GM13976 (cell line): Measurements from ENCODE around the gene VENTX.

Experiments used
- DNase-seq: peaks from one replicate; pipeline ENCODE4 v3.0.0; 2012; ENCODE audit warnings: low spot score
- in situ Hi-C: fragments of 300-500 bp; cut with MboI; formaldehyde crosslinking; loops from one replicate; pipeline ENCODE4 v1.12.0; 2022; ENCODE audit warnings: low sequenced_read_pairs, mixed read lengths, inconsistent platforms; ENCODE audit not compliant: unreplicated experiment
- TF ChIP-seq, protein P1 (sequence below): IDR thresholded peaks from 2 replicates; pipeline ENCODE4 v1.5.1; 2012; ENCODE audit warnings: borderline replicate concordance, mild to moderate bottlenecking; ENCODE audit not compliant: insufficient read depth; ENCODE audit errors: extremely low read depth, missing control alignments, control extremely low read depth

VENTX gene

GRCh38 chr10:133214468-133215410 is 22.9 kb upstream of the VENTX start:
- no peak for DNase-seq
- in situ Hi-C loops = no loop called here
- TF ChIP-seq, protein P1, sequence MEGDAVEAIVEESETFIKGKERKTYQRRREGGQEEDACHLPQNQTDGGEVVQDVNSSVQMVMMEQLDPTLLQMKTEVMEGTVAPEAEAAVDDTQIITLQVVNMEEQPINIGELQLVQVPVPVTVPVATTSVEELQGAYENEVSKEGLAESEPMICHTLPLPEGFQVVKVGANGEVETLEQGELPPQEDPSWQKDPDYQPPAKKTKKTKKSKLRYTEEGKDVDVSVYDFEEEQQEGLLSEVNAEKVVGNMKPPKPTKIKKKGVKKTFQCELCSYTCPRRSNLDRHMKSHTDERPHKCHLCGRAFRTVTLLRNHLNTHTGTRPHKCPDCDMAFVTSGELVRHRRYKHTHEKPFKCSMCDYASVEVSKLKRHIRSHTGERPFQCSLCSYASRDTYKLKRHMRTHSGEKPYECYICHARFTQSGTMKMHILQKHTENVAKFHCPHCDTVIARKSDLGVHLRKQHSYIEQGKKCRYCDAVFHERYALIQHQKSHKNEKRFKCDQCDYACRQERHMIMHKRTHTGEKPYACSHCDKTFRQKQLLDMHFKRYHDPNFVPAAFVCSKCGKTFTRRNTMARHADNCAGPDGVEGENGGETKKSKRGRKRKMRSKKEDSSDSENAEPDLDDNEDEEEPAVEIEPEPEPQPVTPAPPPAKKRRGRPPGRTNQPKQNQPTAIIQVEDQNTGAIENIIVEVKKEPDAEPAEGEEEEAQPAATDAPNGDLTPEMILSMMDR = no peak

- in situ Hi-C loops = no loop called here
- TF ChIP-seq, protein P1 = no peak
Observed at GRCh38 chr10:133215586-133215985, 22.1 kb upstream of the VENTX start.

DNA sequence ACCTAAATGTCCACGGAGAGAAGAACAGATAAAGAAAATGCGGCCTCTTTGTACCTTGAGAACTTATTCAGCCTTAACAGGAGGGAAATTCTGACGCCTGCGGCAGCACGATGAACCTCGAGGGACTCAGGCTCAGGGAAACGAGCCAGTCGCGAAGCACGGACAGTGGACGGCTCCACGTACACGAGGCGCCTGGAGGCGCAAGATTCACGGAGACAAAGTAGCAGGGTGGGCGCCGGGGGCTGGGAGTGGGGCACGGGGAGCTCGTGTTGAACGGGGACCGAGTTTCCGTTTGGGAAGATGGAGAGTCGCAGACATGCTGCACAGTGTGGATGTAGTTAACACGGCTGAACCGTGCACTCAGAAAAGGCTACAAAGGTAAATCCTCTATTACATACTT is 20.9 kb upstream of the VENTX start:
- DNase-seq = no peak
- in situ Hi-C loops = no loop called here
- TF ChIP-seq, protein P1 = no peak

More at GRCh38 chr10:133215586-133215985, 22.1 kb upstream of the VENTX start:
- no peak for DNase-seq

DNA sequence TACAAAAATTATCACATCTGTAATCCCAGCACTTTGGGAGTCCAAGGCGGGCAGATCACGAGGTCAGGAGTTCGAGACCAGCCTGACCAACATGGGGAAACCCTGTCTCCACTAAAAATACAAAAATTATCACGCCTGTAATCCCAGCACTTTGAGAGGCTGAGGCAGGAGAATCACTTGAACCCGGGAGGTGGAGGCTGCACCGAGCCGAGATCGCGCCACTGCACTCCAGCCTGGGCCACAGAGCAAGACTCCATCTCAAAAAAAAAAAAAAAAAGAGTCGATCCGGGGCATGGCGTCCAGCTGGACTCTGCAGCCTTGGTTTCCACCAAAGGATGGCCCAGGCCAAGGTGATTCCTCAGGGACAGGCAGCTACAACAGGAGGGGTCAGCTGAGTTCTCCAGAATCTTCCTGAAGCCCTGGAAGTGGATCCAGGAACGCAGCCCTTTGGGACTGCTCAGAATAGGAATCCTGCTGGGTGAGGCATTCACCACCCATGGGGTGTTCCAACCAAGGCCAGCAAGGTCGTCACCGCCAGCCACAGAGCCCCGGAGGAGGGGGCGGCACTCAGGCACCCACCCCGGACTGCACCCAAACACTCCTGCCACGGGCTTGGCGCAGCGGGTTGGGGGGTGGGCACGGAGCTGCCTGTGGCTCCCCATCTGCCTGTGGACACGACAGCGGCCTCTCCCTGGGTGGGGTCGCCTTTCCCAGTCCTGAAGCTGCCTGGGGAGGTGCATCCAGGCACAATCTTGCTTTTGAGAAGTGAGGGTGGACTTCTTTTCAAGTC is 19.7 kb upstream of the VENTX start:
- in situ Hi-C loops = no loop called here
- TF ChIP-seq, protein P1 = no peak
- DNase-seq = no peak

DNA sequence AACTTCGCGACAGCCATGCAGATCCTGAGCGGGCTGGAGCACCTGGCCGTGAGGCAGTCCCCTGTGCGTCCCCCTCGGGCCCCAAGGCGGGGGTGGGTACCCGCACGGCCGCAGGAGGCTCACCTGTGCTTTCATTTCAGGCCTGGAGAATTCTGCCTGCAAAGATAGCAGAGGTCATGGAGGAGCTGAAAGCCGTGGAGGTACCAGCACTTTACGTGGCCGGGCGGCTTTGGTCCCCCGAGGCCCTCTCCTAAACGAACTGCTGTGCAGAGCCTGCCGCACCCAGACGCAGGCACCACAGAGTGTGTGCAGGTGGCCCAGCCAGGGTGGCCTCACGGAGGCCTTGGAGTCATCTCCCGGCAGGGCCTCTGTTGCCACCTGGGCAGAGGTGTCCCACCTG is 18.8 kb upstream of the VENTX start:
- TF ChIP-seq, protein P1 = no peak
- in situ Hi-C loops = no loop called here
- DNase-seq = no peak

DNA sequence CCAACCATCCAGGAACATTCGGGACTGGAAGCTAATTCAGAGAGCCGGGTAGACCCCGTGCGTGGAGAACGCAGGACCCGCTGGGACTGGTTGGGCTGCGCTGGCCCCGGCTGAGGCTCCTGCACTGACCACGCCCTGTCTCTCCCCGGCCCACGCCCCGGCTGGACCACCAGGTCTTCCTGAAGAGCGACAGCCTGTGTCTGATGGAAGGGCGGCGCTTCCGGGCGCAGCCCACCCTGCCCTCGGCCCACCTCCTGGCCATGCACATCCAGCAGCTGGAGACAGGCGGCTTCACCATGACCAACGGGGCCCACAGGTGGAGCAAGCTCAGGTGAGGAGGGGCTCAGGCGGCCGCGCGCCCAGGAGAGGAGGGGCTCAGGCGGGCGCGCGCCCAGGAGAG is 17.9 kb upstream of the VENTX start:
- DNase-seq = no peak
- TF ChIP-seq, protein P1 = no peak
- in situ Hi-C loops = no loop called here
